H9 (cell line): ENCODE measurements around the gene AOC1. TPM values are rescaled to one million over a fixed set of nuclear protein-coding genes. Genes with fewer than 3 reads are reported as not detected.

Source experiments
- DNase-seq: peaks from one replicate; pipeline ENCODE4 v3.0.0-alpha.2; 2017
- H2AFZ ChIP-seq: one replicate; pipeline ENCODE4 v1.6.1; 2013; ENCODE audit warnings: mild to moderate bottlenecking, low read length, control low read depth, moderate library complexity
- H2AK5ac ChIP-seq: 2 replicates; pipeline ENCODE4 v1.6.1; 2013; ENCODE audit warnings: low read length, control low read depth, mixed read lengths; ENCODE audit not compliant: insufficient read length
- H2BK120ac ChIP-seq: one replicate; pipeline ENCODE4 v1.6.1; 2013; ENCODE audit warnings: low read depth, mild to moderate bottlenecking, low read length, control low read depth, inconsistent platforms; ENCODE audit not compliant: poor library complexity, severe bottlenecking
- H2BK12ac ChIP-seq: 2 replicates; pipeline ENCODE4 v1.6.1; 2013; ENCODE audit warnings: low read length, control low read depth, mixed read lengths, low read depth; ENCODE audit not compliant: insufficient read length
- H2BK15ac ChIP-seq: 2 replicates; pipeline ENCODE4 v1.6.1; 2013; ENCODE audit warnings: low read depth, low read length, control low read depth
- H2BK20ac ChIP-seq: one replicate; pipeline ENCODE4 v1.6.1; 2013; ENCODE audit warnings: low read depth, mild to moderate bottlenecking, low read length, control low read depth, inconsistent platforms; ENCODE audit not compliant: poor library complexity, severe bottlenecking
- H2BK5ac ChIP-seq: 2 replicates; pipeline ENCODE4 v1.6.1; 2013; ENCODE audit warnings: low read length, control low read depth, mixed read lengths; ENCODE audit not compliant: insufficient read length
- H3K14ac ChIP-seq: 2 replicates; pipeline ENCODE4 v1.6.1; 2013; ENCODE audit warnings: low read length, control low read depth; ENCODE audit not compliant: insufficient read depth
- H3K18ac ChIP-seq: 2 replicates; pipeline ENCODE4 v1.6.1; 2013; ENCODE audit warnings: low read depth, mild to moderate bottlenecking, mixed read lengths, low read length, control low read depth; ENCODE audit not compliant: insufficient read length
- H3K23ac ChIP-seq: 2 replicates; pipeline ENCODE4 v1.6.1; 2013; ENCODE audit warnings: low read length, control low read depth, mixed read lengths, low read depth; ENCODE audit not compliant: insufficient read length
- H3K23me2 ChIP-seq: 2 replicates; pipeline ENCODE4 v1.6.1; 2013; ENCODE audit warnings: low read depth, mild to moderate bottlenecking, mixed read lengths, low read length, control low read depth; ENCODE audit not compliant: insufficient read length, poor library complexity, severe bottlenecking
- H3K27ac ChIP-seq: 2 replicates; pipeline ENCODE4 v1.5.1; 2013; ENCODE audit warnings: low read length, control low read depth, mixed read lengths, low read depth; ENCODE audit not compliant: insufficient read length
- H3K27me3 ChIP-seq: 2 replicates; pipeline ENCODE4 v1.6.1; 2013; ENCODE audit warnings: low read length, control low read depth, inconsistent platforms; ENCODE audit not compliant: insufficient read depth
- H3K4ac ChIP-seq: 2 replicates; pipeline ENCODE4 v1.6.1; 2013; ENCODE audit warnings: low read depth, mild to moderate bottlenecking, control low read depth, inconsistent platforms, low read length, moderate library complexity
- H3K4me1 ChIP-seq: 2 replicates; pipeline ENCODE4 v1.6.1; 2013; ENCODE audit warnings: low read length, control low read depth, inconsistent platforms; ENCODE audit not compliant: insufficient read depth
- H3K4me2 ChIP-seq: 2 replicates; pipeline ENCODE4 v1.6.1; 2013; ENCODE audit warnings: low read length, control low read depth, mixed read lengths; ENCODE audit not compliant: insufficient read length, insufficient read depth
- H3K56ac ChIP-seq: 2 replicates; pipeline ENCODE4 v1.6.1; 2013; ENCODE audit warnings: low read depth, mild to moderate bottlenecking, mixed read lengths, low read length, control low read depth; ENCODE audit not compliant: insufficient read length
- H3K79me1 ChIP-seq: 2 replicates; pipeline ENCODE4 v1.6.1; 2013; ENCODE audit warnings: low read depth, mild to moderate bottlenecking, moderate library complexity, low read length, control low read depth, inconsistent platforms; ENCODE audit not compliant: insufficient read depth, poor library complexity, severe bottlenecking
- H3K79me2 ChIP-seq: 2 replicates; pipeline ENCODE4 v1.6.1; 2013; ENCODE audit warnings: low read length, control low read depth, inconsistent platforms; ENCODE audit not compliant: insufficient read depth
- H3K9ac ChIP-seq: 2 replicates; pipeline ENCODE4 v1.6.1; 2013; ENCODE audit warnings: low read length, control low read depth, mixed read lengths; ENCODE audit not compliant: insufficient read length; ENCODE audit errors: extremely low read depth
- H3K9me3 ChIP-seq: one replicate; pipeline ENCODE4 v1.6.1; 2013; ENCODE audit warnings: low read depth, low read length, inconsistent platforms; ENCODE audit not compliant: control insufficient read depth
- H3T11ph ChIP-seq: one replicate; pipeline ENCODE4 v1.6.1; 2013; ENCODE audit warnings: mild to moderate bottlenecking, low read length, control low read depth, inconsistent platforms
- H4K20me1 ChIP-seq: one replicate; pipeline ENCODE4 v1.6.1; 2013; ENCODE audit not compliant: control insufficient read depth, insufficient read length, insufficient read depth
- H4K5ac ChIP-seq: 2 replicates; pipeline ENCODE4 v1.6.1; 2013; ENCODE audit warnings: low read depth, mild to moderate bottlenecking, mixed read lengths, low read length, control low read depth; ENCODE audit not compliant: insufficient read length
- H4K8ac ChIP-seq: replicated peaks from 2 replicates; pipeline ENCODE4 v1.6.1; 2013; ENCODE audit warnings: low read length, control low read depth, mixed read lengths, low read depth; ENCODE audit not compliant: insufficient read length
- H4K91ac ChIP-seq: 2 replicates; pipeline ENCODE4 v1.6.1; 2013; ENCODE audit warnings: low read depth, mild to moderate bottlenecking, moderate library complexity, mixed read lengths, low read length, control low read depth; ENCODE audit not compliant: insufficient read length
- H3K27ac Mint-ChIP-seq, 3 experiments: 2 replicates in 2 of 3; 3 replicates in 1 of 3; pipeline ENCODE4 v1.8.0; 2020 to 2021; ENCODE audit warnings: mixed read lengths in 3 of 3, mild to moderate bottlenecking in 1 of 3, moderate library complexity in 1 of 3
- H3K27me3 Mint-ChIP-seq: 2 replicates; pipeline ENCODE4 v1.8.0; 2021; ENCODE audit warnings: low read depth, mild to moderate bottlenecking, moderate library complexity, mixed read lengths
- H3K36me3 Mint-ChIP-seq, 3 experiments: 2 replicates in 2 of 3; 3 replicates in 1 of 3; pipeline ENCODE4 v1.8.0; 2020 to 2021; ENCODE audit warnings: low read depth in 3 of 3, mixed read lengths in 3 of 3; ENCODE audit not compliant: insufficient read depth in 1 of 3
- H3K4me1 Mint-ChIP-seq, 2 experiments: 2 replicates each; pipeline ENCODE4 v1.8.0; 2020; ENCODE audit warnings: mixed read lengths in 2 of 2
- H3K4me3 Mint-ChIP-seq, 2 experiments: 2 replicates in 1 of 2; 3 replicates in 1 of 2; pipeline ENCODE4 v1.8.0; 2020 to 2021; ENCODE audit warnings: mild to moderate bottlenecking in 2 of 2, mixed read lengths in 2 of 2, moderate library complexity in 1 of 2
- H3K9me3 Mint-ChIP-seq, 2 experiments: 2 replicates in 1 of 2; 3 replicates in 1 of 2; pipeline ENCODE4 v1.8.0; 2020; ENCODE audit warnings: mild to moderate bottlenecking in 2 of 2, mixed read lengths in 2 of 2, moderate library complexity in 1 of 2
- WGBS: extraction: QIAGEN DNeasy Blood & Tissue Kit; methylation state at CpG from one replicate; pipeline ENCODE4 v1.1.7; 2013; ENCODE audit warnings: missing lambda C conversion rate, low lambda C conversion rate, mixed read lengths; ENCODE audit not compliant: insufficient read length; ENCODE audit errors: extremely low coverage; 5-methylcytosine and 5-hydroxymethylcytosine counted together
- total RNA-seq: library from RNA; stranded (reverse); gene quantifications from 2 replicates; pipeline ENCODE4 v1.2.1, GENCODE V29; 2021
- TF ChIP-seq, protein P1 (sequence below): fragments of 200-600 bp; sonication (generic); conservative IDR thresholded peaks from 3 replicates; pipeline ENCODE4 v1.8.0; 2021; ENCODE audit warnings: antibody characterized with exemption, mild to moderate bottlenecking

The AOC1 gene
- total RNA-seq, 1 experiment from 2014 or later = 0.28 TPM

DNA sequence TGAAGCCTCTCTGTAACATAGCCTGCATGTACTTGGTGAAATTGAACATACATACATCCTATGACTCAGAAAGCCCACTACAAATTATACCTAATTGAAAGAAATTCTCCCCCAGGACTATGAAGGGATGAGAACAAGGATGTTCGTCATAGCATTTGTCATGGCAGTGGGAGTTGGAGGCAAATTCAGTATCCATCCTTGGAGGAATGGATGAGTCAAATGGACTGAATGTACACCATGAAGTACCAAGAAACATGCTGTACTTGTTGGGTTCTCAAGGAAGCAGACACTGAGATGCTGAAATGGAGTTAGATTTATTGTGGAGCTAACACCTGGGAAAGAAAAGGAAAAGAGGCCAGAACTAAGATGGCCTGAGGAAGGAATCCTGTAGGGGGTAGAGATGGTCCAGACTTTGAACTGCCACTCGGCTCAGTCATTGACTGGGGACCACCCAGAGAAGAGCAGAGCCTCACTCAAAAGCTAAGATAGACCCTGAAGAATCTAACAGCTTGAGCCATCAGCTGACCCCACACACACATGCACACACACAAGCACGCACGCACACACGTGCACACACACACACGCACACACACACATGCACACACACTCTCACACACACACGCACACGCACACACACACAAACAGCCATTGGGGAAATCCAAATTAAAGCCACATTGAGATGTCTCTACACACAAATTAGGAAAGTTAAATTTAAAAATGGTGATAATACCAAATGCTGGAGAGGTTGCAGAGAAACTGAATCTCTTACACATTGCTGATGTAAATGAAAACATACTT, 22.3 kb downstream of the AOC1 start:
- H2AK5ac ChIP-seq = no peak overlapping the region
- no peak overlapping the region for H3K9ac ChIP-seq
- H3K9me3 ChIP-seq = no peaks in the 10 kb centered on the region
- H3K23ac ChIP-seq = no peak overlapping the region
- H3K79me1 ChIP-seq = no peaks in the 10 kb centered on the region
- no peak overlapping the region for H3K56ac ChIP-seq
- Mint-ChIP-seq H3K9me3 (no peaks in the 10 kb centered on the region), H3K4me3 (no peak overlapping the region), H3K36me3 (no peaks in the 10 kb centered on the region), H3K4me1 (peaks cover 11 to 12% of the 10 kb centered on the region in 2 experiments), H3K27ac (no peak overlapping the region), H3K27me3 (peaks cover 16% of the 10 kb centered on the region)
- no CpG with 5 or more reads among the region's 8 CpGs for WGBS
- no peak overlapping the region for H2BK120ac ChIP-seq
- H3K14ac ChIP-seq = no peak overlapping the region
- no peak overlapping the region for H2BK20ac ChIP-seq
- no peak overlapping the region for H3K4ac ChIP-seq
- H2BK15ac ChIP-seq = no peak overlapping the region
- no peak overlapping the region for H4K5ac ChIP-seq
- H3K18ac ChIP-seq = no peak overlapping the region
- H3T11ph ChIP-seq = no peak overlapping the region
- H3K23me2 ChIP-seq = no peaks in the 10 kb centered on the region
- no peak overlapping the region for H2BK12ac ChIP-seq
- H4K91ac ChIP-seq = no peak overlapping the region
- TF ChIP-seq, protein P1, sequence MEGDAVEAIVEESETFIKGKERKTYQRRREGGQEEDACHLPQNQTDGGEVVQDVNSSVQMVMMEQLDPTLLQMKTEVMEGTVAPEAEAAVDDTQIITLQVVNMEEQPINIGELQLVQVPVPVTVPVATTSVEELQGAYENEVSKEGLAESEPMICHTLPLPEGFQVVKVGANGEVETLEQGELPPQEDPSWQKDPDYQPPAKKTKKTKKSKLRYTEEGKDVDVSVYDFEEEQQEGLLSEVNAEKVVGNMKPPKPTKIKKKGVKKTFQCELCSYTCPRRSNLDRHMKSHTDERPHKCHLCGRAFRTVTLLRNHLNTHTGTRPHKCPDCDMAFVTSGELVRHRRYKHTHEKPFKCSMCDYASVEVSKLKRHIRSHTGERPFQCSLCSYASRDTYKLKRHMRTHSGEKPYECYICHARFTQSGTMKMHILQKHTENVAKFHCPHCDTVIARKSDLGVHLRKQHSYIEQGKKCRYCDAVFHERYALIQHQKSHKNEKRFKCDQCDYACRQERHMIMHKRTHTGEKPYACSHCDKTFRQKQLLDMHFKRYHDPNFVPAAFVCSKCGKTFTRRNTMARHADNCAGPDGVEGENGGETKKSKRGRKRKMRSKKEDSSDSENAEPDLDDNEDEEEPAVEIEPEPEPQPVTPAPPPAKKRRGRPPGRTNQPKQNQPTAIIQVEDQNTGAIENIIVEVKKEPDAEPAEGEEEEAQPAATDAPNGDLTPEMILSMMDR = no peak
- no peak overlapping the region for H4K8ac ChIP-seq
- no peaks in the 10 kb centered on the region for H3K79me2 ChIP-seq
- no peaks in the 10 kb centered on the region; the same call in 1 of the 2 replicates for H3K4me1 ChIP-seq
- no peak overlapping the region for H2BK5ac ChIP-seq
- no peak overlapping the region for H3K4me2 ChIP-seq
- H3K27me3 ChIP-seq = no peaks in the 10 kb centered on the region
- no peaks in the 10 kb centered on the region for H4K20me1 ChIP-seq
- DNase-seq = no peak
- no peak overlapping the region for H2AFZ ChIP-seq
- no peak overlapping the region for H3K27ac ChIP-seq
